HepG2 (cell line): ENCODE data around the gene API5. TPM values are rescaled to one million over a fixed set of nuclear protein-coding genes. Genes with fewer than 3 reads are reported as not detected.

Experiments used
- ADNP ChIP-seq: sonication (generic); formaldehyde crosslinking; IDR thresholded peaks from 2 replicates; pipeline ENCODE4 v1.4.0; 2020; ENCODE audit warnings: missing genetic modification reagents
- ASH2L ChIP-seq: fragments of 300-600, 200-600 bp; sonication (generic); IDR thresholded peaks from 2 replicates; pipeline ENCODE4 v1.7.0; 2017; ENCODE audit warnings: low read depth, mild to moderate bottlenecking, moderate library complexity, mixed read lengths, low read length; ENCODE audit not compliant: insufficient read length
- CBX1 ChIP-seq: IDR thresholded peaks from one replicate; pipeline ENCODE4 v1.6.1; 2016; ENCODE audit warnings: antibody characterized with exemption, low read depth
- EED ChIP-seq: sonication (generic); formaldehyde crosslinking; IDR thresholded peaks from 2 replicates; pipeline ENCODE4 v1.5.0; 2020; ENCODE audit warnings: mild to moderate bottlenecking, missing genetic modification reagents
- ERF ChIP-seq: IDR thresholded peaks from 2 replicates; pipeline ENCODE4 v1.6.1; 2018; ENCODE audit warnings: missing biosample characterization, missing genetic modification reagents
- HNF4A ChIP-seq: sonication (generic); formaldehyde crosslinking; IDR thresholded peaks from 2 replicates; pipeline ENCODE4 v1.4.0; 2020; ENCODE audit warnings: missing genetic modification reagents
- HNRNPH1 ChIP-seq: fragments of 200-400 bp; formaldehyde crosslinking; optimal IDR thresholded peaks from 2 replicates; pipeline ENCODE3; 2017; ENCODE audit warnings: mild to moderate bottlenecking, low read depth, low read length
- HNRNPL ChIP-seq: fragments of 200-400 bp; formaldehyde crosslinking; IDR thresholded peaks from 2 replicates; pipeline ENCODE4 v1.6.1; 2017; ENCODE audit warnings: mild to moderate bottlenecking, low read depth, low read length
- PLRG1 ChIP-seq: fragments of 450-650 bp; conservative IDR thresholded peaks from 2 replicates; pipeline ENCODE4 v1.6.1; 2016
- SMC3 ChIP-seq: IDR thresholded peaks from 2 replicates; pipeline ENCODE4 v1.6.1; 2011; ENCODE audit warnings: low read length, improper control_type of control experiment
- SOX6 ChIP-seq, 2 experiments: fragments of 450-650 bp in 1 of 2; sonication (generic) in 1 of 2; formaldehyde crosslinking in 1 of 2; IDR thresholded peaks; 2 replicates each; pipeline versions ENCODE4 v1.4.0 to v1.6.1; 2017 to 2020; ENCODE audit warnings: antibody characterized with exemption in 1 of 2, mild to moderate bottlenecking in 1 of 2, missing genetic modification reagents in 1 of 2
- ZNF17 ChIP-seq: sonication (generic); formaldehyde crosslinking; IDR thresholded peaks from 2 replicates; pipeline ENCODE4 v1.5.0; 2020; ENCODE audit warnings: mild to moderate bottlenecking, missing genetic modification reagents
- ZNF234 ChIP-seq: sonication (generic); formaldehyde crosslinking; conservative IDR thresholded peaks from 2 replicates; pipeline ENCODE4 v1.5.1; 2020; ENCODE audit warnings: mild to moderate bottlenecking, missing genetic modification reagents
- ZNF562 ChIP-seq: sonication (generic); formaldehyde crosslinking; IDR thresholded peaks from 2 replicates; pipeline ENCODE4 v1.8.0; 2022; ENCODE audit warnings: missing genetic modification reagents, borderline replicate concordance
- ZNF614 ChIP-seq: IDR thresholded peaks from 2 replicates; pipeline ENCODE4 v1.6.1; 2018; ENCODE audit warnings: missing biosample characterization, missing genetic modification reagents, inconsistent platforms, borderline replicate concordance
- ZNF615 ChIP-seq: sonication (generic); formaldehyde crosslinking; IDR thresholded peaks from 2 replicates; pipeline ENCODE4 v1.5.0; 2020; ENCODE audit warnings: mild to moderate bottlenecking, missing genetic modification reagents, borderline replicate concordance
- ZNF724P ChIP-seq: sonication (generic); formaldehyde crosslinking; IDR thresholded peaks from 2 replicates; pipeline ENCODE4 v1.8.0; 2022; ENCODE audit warnings: missing genetic modification reagents, borderline replicate concordance
- ZNF746 ChIP-seq: sonication (generic); formaldehyde crosslinking; IDR thresholded peaks from 2 replicates; pipeline ENCODE4 v1.8.0; 2022; ENCODE audit warnings: mild to moderate bottlenecking, missing genetic modification reagents
- ZNF75D ChIP-seq: sonication (generic); formaldehyde crosslinking; IDR thresholded peaks from 2 replicates; pipeline ENCODE4 v1.8.1; 2023; ENCODE audit warnings: missing genetic modification reagents, mild to moderate bottlenecking, borderline replicate concordance
- polyA plus RNA-seq, 8 experiments: library from polyadenylated mRNA; depleted of rRNA in 3 of 8; stranded (reverse) in 7 of 8; unstranded in 1 of 8; fragments of >200 nt; fragmentation: Illumina TruSeq in 4 of 8; extraction: Trizol in 4 of 8; gene quantifications; 2 replicates each; pipeline versions ENCODE4 v1.2.1 to v1.2.3, GENCODE V29; 2011 to 2016; ENCODE audit warnings: low read depth in 4 of 8, missing spikeins in 1 of 8, mixed read lengths in 1 of 8; ENCODE audit not compliant: insufficient read depth in 1 of 8
- total RNA-seq, 5 experiments: library from RNA; depleted of rRNA; stranded (reverse); fragments of >200 nt; fragmentation: Illumina TruSeq; extraction: Trizol; gene quantifications; 2 replicates each; pipeline ENCODE4 v1.2.3, GENCODE V29; 2016; ENCODE audit warnings: low read depth in 1 of 5
- TF ChIP-seq, protein P1 (sequence below): sonication (generic); formaldehyde crosslinking; conservative IDR thresholded peaks from 2 replicates; pipeline ENCODE4 v1.4.0; 2020; ENCODE audit warnings: missing genetic modification reagents
- TF ChIP-seq, protein P2 (sequence below): sonication (generic); formaldehyde crosslinking; IDR thresholded peaks from 2 replicates; pipeline ENCODE4 v1.5.0; 2020; ENCODE audit warnings: mild to moderate bottlenecking, low read depth, missing genetic modification reagents, borderline replicate concordance
- TF ChIP-seq, protein P3 (sequence below): sonication (generic); formaldehyde crosslinking; IDR thresholded peaks from 2 replicates; pipeline ENCODE4 v1.8.0; 2022; ENCODE audit warnings: missing genetic modification reagents, mild to moderate bottlenecking, moderate library complexity, borderline replicate concordance
- TF ChIP-seq, protein P4 (sequence below): sonication (generic); formaldehyde crosslinking; IDR thresholded peaks from 2 replicates; pipeline ENCODE4 v1.4.0; 2020; ENCODE audit warnings: mild to moderate bottlenecking, missing genetic modification reagents

The API5 gene
- total and polyA plus RNA-seq, 2 of the 13 experiments (the other 11 are each of a cell fraction or from before 2014, with no cell fraction given) = 21.6 to 59.0 TPM

DNA sequence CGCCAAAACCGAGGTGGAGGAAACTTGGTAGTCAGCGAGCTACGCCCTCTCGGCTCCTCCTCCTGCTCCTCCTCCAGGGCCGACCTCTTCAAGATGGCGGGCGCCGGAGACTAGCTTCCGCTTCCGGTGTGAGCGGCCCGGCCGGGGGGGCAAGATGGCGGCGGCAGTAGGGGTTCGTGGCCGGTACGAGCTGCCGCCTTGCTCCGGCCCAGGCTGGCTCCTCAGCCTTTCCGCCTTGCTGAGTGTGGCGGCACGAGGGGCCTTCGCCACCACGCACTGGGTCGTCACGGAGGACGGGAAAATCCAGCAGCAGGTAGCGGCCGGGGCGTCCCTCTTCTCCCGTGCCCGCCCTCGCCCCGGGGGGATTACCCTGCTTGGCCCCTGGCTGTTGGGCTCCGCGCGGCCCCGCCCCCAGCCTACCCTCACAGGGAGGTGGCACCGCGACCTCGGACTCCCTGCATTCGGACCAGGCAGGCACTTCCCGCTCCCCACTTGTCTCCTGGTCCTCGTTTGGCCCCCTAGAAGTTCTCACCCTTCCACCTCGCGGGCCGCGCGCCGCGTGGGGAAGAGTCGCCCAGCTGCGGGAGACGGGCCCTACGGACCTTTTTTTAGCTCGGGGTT lies 47.1 kb downstream of the API5 start, which contains the start of gene TTC17 (continued):
- TF ChIP-seq SMC3 = no peak
- peak; percentile 74 for TF ChIP-seq ERF (CRISPR knock-in tag)
- TF ChIP-seq, protein P1, sequence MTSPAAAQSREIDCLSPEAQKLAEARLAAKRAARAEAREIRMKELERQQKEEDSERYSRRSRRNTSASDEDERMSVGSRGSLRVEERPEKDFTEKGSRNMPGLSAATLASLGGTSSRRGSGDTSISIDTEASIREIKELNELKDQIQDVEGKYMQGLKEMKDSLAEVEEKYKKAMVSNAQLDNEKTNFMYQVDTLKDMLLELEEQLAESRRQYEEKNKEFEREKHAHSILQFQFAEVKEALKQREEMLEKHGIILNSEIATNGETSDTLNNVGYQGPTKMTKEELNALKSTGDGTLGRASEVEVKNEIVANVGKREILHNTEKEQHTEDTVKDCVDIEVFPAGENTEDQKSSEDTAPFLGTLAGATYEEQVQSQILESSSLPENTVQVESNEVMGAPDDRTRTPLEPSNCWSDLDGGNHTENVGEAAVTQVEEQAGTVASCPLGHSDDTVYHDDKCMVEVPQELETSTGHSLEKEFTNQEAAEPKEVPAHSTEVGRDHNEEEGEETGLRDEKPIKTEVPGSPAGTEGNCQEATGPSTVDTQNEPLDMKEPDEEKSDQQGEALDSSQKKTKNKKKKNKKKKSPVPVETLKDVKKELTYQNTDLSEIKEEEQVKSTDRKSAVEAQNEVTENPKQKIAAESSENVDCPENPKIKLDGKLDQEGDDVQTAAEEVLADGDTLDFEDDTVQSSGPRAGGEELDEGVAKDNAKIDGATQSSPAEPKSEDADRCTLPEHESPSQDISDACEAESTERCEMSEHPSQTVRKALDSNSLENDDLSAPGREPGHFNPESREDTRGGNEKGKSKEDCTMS (CRISPR knock-in tag) = no peak
- no peak for TF ChIP-seq ZNF614 (CRISPR knock-in tag)
- TF ChIP-seq ADNP = no peak
- TF ChIP-seq, protein P2, sequence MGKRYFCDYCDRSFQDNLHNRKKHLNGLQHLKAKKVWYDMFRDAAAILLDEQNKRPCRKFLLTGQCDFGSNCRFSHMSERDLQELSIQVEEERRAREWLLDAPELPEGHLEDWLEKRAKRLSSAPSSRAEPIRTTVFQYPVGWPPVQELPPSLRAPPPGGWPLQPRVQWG (CRISPR knock-in tag) = no peak
- TF ChIP-seq, protein P3, sequence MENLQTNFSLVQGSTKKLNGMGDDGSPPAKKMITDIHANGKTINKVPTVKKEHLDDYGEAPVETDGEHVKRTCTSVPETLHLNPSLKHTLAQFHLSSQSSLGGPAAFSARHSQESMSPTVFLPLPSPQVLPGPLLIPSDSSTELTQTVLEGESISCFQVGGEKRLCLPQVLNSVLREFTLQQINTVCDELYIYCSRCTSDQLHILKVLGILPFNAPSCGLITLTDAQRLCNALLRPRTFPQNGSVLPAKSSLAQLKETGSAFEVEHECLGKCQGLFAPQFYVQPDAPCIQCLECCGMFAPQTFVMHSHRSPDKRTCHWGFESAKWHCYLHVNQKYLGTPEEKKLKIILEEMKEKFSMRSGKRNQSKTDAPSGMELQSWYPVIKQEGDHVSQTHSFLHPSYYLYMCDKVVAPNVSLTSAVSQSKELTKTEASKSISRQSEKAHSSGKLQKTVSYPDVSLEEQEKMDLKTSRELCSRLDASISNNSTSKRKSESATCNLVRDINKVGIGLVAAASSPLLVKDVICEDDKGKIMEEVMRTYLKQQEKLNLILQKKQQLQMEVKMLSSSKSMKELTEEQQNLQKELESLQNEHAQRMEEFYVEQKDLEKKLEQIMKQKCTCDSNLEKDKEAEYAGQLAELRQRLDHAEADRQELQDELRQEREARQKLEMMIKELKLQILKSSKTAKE (CRISPR knock-in tag) = no peak
- TF ChIP-seq SOX6 (IDR thresholded peaks at IDR 0.05) = no peak
- TF ChIP-seq SOX6 (CRISPR knock-in tag; IDR thresholded peaks at IDR 0.05) = peak; percentile 71
- peak; percentile 82 for TF ChIP-seq HNRNPH1
- no peak for TF ChIP-seq PLRG1
- 0 out of 2 replicates have a peak, but pooled peaks have one; percentile 72 for TF ChIP-seq ZNF746 (CRISPR knock-in tag)
- TF ChIP-seq, protein P4, sequence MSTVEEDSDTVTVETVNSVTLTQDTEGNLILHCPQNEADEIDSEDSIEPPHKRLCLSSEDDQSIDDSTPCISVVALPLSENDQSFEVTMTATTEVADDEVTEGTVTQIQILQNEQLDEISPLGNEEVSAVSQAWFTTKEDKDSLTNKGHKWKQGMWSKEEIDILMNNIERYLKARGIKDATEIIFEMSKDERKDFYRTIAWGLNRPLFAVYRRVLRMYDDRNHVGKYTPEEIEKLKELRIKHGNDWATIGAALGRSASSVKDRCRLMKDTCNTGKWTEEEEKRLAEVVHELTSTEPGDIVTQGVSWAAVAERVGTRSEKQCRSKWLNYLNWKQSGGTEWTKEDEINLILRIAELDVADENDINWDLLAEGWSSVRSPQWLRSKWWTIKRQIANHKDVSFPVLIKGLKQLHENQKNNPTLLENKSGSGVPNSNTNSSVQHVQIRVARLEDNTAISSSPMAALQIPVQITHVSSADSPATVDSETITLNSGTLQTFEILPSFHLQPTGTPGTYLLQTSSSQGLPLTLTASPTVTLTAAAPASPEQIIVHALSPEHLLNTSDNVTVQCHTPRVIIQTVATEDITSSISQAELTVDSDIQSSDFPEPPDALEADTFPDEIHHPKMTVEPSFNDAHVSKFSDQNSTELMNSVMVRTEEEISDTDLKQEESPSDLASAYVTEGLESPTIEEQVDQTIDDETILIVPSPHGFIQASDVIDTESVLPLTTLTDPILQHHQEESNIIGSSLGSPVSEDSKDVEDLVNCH = no peak
- no peak for TF ChIP-seq HNF4A
- peak; percentile 92 for TF ChIP-seq ASH2L
- TF ChIP-seq HNRNPL = peak; percentile 79; the same call in 1 of the 2 replicates
- no peak for TF ChIP-seq ZNF17
- TF ChIP-seq CBX1 = no peak
- no peak for TF ChIP-seq ZNF724P
- TF ChIP-seq EED (CRISPR knock-in tag) = peak; percentile 90; the same call in 1 of the 2 replicates
- no peak for TF ChIP-seq ZNF562 (CRISPR knock-in tag)
- no peak for TF ChIP-seq ZNF234
- no peak; the same call in 1 of the 2 replicates for TF ChIP-seq ZNF615
- no peak for TF ChIP-seq ZNF75D (CRISPR knock-in tag)
